ENCODE measurements around the gene GUCA1C. TPM values are rescaled to one million over a fixed set of nuclear protein-coding genes. Genes with fewer than 3 reads are reported as not detected.

GUCA1C gene
- total RNA-seq, 1 experiment from 2014 or later, result not detected

- no peaks in the 10 kb centered on the region for H3K9me3 Mint-ChIP-seq (ENCODE audit: unreplicated experiment)
- intact Hi-C loops (cut with micrococcal nuclease), result no loop called here
- no peaks in the 10 kb centered on the region for H3K36me3 Mint-ChIP-seq (ENCODE audit: insufficient read depth, unreplicated experiment)
- H3K4me1 Mint-ChIP-seq (ENCODE audit: insufficient read depth, unreplicated experiment), result no peaks in the 10 kb centered on the region
- no peak overlapping the region for H3K4me3 Mint-ChIP-seq (ENCODE audit: unreplicated experiment)
- ChIA-PET CTCF (interaction anchor here (0.6 to 1.4 kb wide), 3 partner anchors 25 to 209 kb away, joined by 4 to 5 read pairs (median 5); no protein-coding TSS in a partner anchor), POLR2A (interaction anchor here (0.6 to 1.2 kb wide), 3 partner anchors 10 to 217 kb away, joined by 4 to 6 read pairs (median 4); no protein-coding TSS in a partner anchor)
- TF ChIP-seq, protein P1, sequence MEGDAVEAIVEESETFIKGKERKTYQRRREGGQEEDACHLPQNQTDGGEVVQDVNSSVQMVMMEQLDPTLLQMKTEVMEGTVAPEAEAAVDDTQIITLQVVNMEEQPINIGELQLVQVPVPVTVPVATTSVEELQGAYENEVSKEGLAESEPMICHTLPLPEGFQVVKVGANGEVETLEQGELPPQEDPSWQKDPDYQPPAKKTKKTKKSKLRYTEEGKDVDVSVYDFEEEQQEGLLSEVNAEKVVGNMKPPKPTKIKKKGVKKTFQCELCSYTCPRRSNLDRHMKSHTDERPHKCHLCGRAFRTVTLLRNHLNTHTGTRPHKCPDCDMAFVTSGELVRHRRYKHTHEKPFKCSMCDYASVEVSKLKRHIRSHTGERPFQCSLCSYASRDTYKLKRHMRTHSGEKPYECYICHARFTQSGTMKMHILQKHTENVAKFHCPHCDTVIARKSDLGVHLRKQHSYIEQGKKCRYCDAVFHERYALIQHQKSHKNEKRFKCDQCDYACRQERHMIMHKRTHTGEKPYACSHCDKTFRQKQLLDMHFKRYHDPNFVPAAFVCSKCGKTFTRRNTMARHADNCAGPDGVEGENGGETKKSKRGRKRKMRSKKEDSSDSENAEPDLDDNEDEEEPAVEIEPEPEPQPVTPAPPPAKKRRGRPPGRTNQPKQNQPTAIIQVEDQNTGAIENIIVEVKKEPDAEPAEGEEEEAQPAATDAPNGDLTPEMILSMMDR (IDR thresholded peaks at IDR 0.05; ENCODE audit: unreplicated experiment), result no peak
- no TSS peak for BruUV-seq (replicated peaks)
- H3K27ac Mint-ChIP-seq (ENCODE audit: low read depth, unreplicated experiment), result no peak overlapping the region
- no peaks in the 10 kb centered on the region for H3K27me3 Mint-ChIP-seq (ENCODE audit: insufficient read depth, unreplicated experiment)
- DNase-seq (ENCODE audit: unreplicated experiment), result no peak
Measured at GRCh38 chr3:108887121-108887520, 66.6 kb downstream of the GUCA1C start.

- Mint-ChIP-seq H3K27me3 (ENCODE audit: insufficient read depth, unreplicated experiment) (no peaks in the 10 kb centered on the region), H3K27ac (ENCODE audit: low read depth, unreplicated experiment) (no peak overlapping the region), H3K36me3 (ENCODE audit: insufficient read depth, unreplicated experiment) (no peaks in the 10 kb centered on the region), H3K4me1 (ENCODE audit: insufficient read depth, unreplicated experiment) (no peaks in the 10 kb centered on the region), H3K4me3 (ENCODE audit: unreplicated experiment) (no peak overlapping the region), H3K9me3 (ENCODE audit: unreplicated experiment) (no peaks in the 10 kb centered on the region)
- intact Hi-C loops (cut with micrococcal nuclease), result no loop called here
- CTCF ChIA-PET, result interaction anchor here (0.6 kb wide), 1 partner anchor 209 kb away, joined by 3 read pairs; no protein-coding TSS in a partner anchor
- no peak for DNase-seq (ENCODE audit: unreplicated experiment)
- BruUV-seq (replicated peaks), result no TSS peak
- TF ChIP-seq, protein P1 (IDR thresholded peaks at IDR 0.05; ENCODE audit: unreplicated experiment), result no peak
- POLR2A ChIA-PET, result no interaction called here
Measured at GRCh38 chr3:108883373-108883772, 70.3 kb downstream of the GUCA1C start.

GRCh38 chr3:108882762-108883161, 70.9 kb downstream of the GUCA1C start:
- Mint-ChIP-seq H3K27ac (ENCODE audit: low read depth, unreplicated experiment) (no peak overlapping the region), H3K9me3 (ENCODE audit: unreplicated experiment) (no peaks in the 10 kb centered on the region), H3K4me3 (ENCODE audit: unreplicated experiment) (no peak overlapping the region), H3K27me3 (ENCODE audit: insufficient read depth, unreplicated experiment) (no peaks in the 10 kb centered on the region), H3K36me3 (ENCODE audit: insufficient read depth, unreplicated experiment) (no peaks in the 10 kb centered on the region), H3K4me1 (ENCODE audit: insufficient read depth, unreplicated experiment) (no peaks in the 10 kb centered on the region)
- BruUV-seq (replicated peaks), result no TSS peak
- POLR2A ChIA-PET, result no interaction called here
- DNase-seq (ENCODE audit: unreplicated experiment), result no peak
- intact Hi-C loops (cut with micrococcal nuclease), result no loop called here
- TF ChIP-seq, protein P1 (IDR thresholded peaks at IDR 0.05; ENCODE audit: unreplicated experiment), result no peak
- CTCF ChIA-PET, result interaction anchor here (0.6 kb wide), 2 partner anchors 17 to 208 kb away, joined by 3 read pairs; no protein-coding TSS in a partner anchor

DNA sequence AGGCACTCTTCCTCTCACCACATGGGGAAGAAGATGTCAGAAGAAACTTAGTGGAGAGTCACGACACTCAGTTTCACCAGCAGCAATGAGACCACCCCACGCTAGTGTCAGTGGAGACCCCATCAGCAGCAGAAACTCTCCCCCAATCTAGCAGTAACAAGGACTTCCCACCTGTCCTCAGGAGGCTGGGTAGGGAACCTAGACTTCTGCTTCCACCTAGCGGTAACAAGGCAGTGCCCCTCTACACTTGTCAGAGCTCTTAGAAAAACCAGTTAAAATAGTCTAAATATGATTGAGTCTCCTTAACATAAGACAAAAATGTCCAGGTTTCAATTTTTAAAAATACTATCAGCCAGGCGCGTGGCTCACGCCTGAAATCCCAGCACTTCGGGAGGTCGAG, 73.8 kb downstream of the GUCA1C start:
- BruUV-seq (replicated peaks), result no TSS peak
- no peak for DNase-seq (ENCODE audit: unreplicated experiment)
- H3K36me3 Mint-ChIP-seq (ENCODE audit: insufficient read depth, unreplicated experiment), result no peaks in the 10 kb centered on the region
- TF ChIP-seq, protein P1 (IDR thresholded peaks at IDR 0.05; ENCODE audit: unreplicated experiment), result no peak
- ChIA-PET CTCF (no interaction called here), POLR2A (no interaction called here)
- no peak overlapping the region for H3K4me3 Mint-ChIP-seq (ENCODE audit: unreplicated experiment)
- no peaks in the 10 kb centered on the region for H3K4me1 Mint-ChIP-seq (ENCODE audit: insufficient read depth, unreplicated experiment)
- intact Hi-C loops (cut with micrococcal nuclease), result no loop called here
- H3K27me3 Mint-ChIP-seq (ENCODE audit: insufficient read depth, unreplicated experiment), result no peaks in the 10 kb centered on the region
- no peaks in the 10 kb centered on the region for H3K9me3 Mint-ChIP-seq (ENCODE audit: unreplicated experiment)
- H3K27ac Mint-ChIP-seq (ENCODE audit: low read depth, unreplicated experiment), result no peak overlapping the region
